Thyroid gland (tissue), 4 donors: ENCODE data around the gene TBXAS1.

Source experiments
- POLR2A ChIP-seq, 2 donors: fragments of 450-650 bp; IDR thresholded peaks; one replicate each; pipeline ENCODE4 v1.6.1; 2017; ENCODE audit warnings: antibody characterized with exemption in 2 of 2, mild to moderate bottlenecking in 2 of 2, moderate library complexity in 1 of 2
- TF ChIP-seq, protein P1 (sequence below), 6 experiments: fragments of 200-600 bp in 3 of 6; fragments of 450-650 bp in 3 of 6; sonication (generic) in 3 of 6; IDR thresholded peaks; one replicate each; pipeline ENCODE4 v1.5.1; 2016 to 2019; ENCODE audit warnings: antibody characterized with exemption in 6 of 6, mild to moderate bottlenecking in 2 of 6, inconsistent platforms in 1 of 6, moderate library complexity in 1 of 6

GRCh38 chr7:139829775-139830117 is 682 bp downstream of the TBXAS1 start:
- TF ChIP-seq, protein P1, sequence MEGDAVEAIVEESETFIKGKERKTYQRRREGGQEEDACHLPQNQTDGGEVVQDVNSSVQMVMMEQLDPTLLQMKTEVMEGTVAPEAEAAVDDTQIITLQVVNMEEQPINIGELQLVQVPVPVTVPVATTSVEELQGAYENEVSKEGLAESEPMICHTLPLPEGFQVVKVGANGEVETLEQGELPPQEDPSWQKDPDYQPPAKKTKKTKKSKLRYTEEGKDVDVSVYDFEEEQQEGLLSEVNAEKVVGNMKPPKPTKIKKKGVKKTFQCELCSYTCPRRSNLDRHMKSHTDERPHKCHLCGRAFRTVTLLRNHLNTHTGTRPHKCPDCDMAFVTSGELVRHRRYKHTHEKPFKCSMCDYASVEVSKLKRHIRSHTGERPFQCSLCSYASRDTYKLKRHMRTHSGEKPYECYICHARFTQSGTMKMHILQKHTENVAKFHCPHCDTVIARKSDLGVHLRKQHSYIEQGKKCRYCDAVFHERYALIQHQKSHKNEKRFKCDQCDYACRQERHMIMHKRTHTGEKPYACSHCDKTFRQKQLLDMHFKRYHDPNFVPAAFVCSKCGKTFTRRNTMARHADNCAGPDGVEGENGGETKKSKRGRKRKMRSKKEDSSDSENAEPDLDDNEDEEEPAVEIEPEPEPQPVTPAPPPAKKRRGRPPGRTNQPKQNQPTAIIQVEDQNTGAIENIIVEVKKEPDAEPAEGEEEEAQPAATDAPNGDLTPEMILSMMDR (IDR thresholded peaks at IDR 0.05), result no peak
- TF ChIP-seq POLR2A (IDR thresholded peaks at IDR 0.05), result no peak
